RCC 7860 (cell line): ENCODE results near the gene RBM10.
"Not testable (repeated sequence)": the region's sequence is repeated elsewhere in the genome, so short reads cannot be mapped to it uniquely, and the experiment has no call there.

Source experiments
- DNase-seq: peaks from one replicate; pipeline ENCODE4 v3.0.0-alpha.2; 2015; ENCODE audit warnings: low spot score
- FAIRE-seq: peaks from 2 replicates; lab custom pipeline; 2012; peaks lifted over from hg19 to GRCh38; lab: Jason Lieb, UNC

RBM10 gene, protein sequence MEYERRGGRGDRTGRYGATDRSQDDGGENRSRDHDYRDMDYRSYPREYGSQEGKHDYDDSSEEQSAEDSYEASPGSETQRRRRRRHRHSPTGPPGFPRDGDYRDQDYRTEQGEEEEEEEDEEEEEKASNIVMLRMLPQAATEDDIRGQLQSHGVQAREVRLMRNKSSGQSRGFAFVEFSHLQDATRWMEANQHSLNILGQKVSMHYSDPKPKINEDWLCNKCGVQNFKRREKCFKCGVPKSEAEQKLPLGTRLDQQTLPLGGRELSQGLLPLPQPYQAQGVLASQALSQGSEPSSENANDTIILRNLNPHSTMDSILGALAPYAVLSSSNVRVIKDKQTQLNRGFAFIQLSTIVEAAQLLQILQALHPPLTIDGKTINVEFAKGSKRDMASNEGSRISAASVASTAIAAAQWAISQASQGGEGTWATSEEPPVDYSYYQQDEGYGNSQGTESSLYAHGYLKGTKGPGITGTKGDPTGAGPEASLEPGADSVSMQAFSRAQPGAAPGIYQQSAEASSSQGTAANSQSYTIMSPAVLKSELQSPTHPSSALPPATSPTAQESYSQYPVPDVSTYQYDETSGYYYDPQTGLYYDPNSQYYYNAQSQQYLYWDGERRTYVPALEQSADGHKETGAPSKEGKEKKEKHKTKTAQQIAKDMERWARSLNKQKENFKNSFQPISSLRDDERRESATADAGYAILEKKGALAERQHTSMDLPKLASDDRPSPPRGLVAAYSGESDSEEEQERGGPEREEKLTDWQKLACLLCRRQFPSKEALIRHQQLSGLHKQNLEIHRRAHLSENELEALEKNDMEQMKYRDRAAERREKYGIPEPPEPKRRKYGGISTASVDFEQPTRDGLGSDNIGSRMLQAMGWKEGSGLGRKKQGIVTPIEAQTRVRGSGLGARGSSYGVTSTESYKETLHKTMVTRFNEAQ

DNA sequence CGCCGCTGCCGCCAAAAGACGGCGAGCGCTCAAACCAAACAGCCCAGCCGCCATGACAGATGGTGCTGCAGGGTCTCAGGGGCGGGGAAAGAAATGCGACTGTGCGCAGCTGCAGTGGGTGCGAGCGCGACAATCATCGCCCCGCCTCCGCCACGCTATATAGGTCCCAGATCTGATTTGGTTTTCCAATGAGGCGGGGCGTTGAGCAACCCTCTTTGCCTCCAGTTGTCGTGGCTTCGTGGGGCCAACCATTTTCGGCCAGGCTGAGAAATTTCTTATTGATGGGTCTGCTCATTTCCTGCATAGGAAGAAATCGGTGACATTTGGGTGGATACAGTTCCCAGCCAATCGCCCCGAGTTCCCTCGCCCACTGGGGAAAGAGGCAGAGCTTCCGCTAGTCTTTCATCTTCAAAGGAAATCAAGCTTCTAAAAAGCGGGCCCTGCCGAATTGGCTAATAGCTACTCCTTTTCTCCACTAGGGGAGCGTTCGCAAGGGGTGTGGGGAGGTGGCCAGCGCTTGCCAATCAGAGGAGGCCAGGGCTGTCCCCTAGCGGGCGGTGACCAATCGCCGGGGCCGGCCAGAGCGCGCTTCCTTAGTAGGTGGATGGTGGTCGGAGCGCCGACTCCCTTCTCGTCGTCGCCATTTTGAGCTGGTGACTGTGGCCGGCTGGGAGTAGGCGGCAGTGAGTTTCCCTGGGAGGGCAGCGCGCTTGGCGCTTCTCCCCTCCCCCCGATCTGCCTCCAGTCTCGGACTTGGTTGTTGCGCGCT is at the start of gene RBM10, which contains the start of gene NDUFB11:
Gene RBM10 (plus strand): TSS at position 596 of the 769 bp plus-strand sequence. CDS start 2,261 bp downstream, outside the sequence.
Gene NDUFB11 (minus strand): TSS at position 77 of the 769 bp plus-strand sequence. CDS start 23 bp downstream, at position 54.
- FAIRE-seq (peak; percentile 92), DNase-seq (peak; percentile 86)

DNA sequence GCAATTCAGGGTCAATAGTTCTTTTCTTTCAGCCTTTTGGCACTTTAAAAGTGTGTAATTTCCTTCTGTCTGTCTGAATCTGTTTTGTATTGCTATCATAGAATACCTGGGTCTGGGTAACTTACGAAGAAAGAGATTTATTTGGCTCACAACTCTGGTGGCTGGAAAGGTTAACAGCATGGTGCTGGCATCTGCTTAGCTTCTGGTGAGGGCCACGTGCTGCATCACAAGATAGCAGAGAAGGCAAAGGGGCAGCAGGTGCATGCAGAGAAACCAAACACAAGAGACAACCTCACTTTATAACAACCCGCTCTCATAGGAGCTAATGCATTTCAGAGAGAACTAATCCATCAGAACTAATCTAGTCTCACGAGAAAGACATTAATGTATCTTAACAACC is 48.0 kb upstream of the RBM10 start:
- FAIRE-seq (no peak), DNase-seq (no peak)

GRCh38 chrX:47098338-47099094 is 46.5 kb upstream of the RBM10 start:
- no peak for DNase-seq
- no peak for FAIRE-seq

DNA sequence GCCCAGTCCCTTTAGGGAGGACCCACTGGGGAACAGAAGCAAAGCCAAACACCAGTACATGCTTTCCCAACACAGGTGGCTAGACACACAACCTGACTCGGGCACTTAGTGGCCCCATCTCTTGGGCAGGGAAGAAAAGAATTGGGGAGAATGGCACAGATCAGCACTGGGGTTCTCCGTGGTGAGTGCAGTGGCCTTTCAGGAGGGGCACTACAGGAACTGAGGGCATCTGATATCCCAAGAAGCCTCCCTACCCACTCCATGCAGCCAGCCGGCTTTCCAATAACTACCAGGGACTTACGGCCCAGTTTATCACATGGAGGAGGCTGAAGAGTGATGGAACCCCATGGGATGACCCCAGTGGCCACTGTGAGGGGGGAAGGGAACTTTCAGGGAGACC is 43.8 kb upstream of the RBM10 start:
- no peak for DNase-seq
- FAIRE-seq, result no peak

GRCh38 chrX:47110936-47111615 is 33.9 kb upstream of the RBM10 start:
- FAIRE-seq, result not testable (repeated sequence)

DNA sequence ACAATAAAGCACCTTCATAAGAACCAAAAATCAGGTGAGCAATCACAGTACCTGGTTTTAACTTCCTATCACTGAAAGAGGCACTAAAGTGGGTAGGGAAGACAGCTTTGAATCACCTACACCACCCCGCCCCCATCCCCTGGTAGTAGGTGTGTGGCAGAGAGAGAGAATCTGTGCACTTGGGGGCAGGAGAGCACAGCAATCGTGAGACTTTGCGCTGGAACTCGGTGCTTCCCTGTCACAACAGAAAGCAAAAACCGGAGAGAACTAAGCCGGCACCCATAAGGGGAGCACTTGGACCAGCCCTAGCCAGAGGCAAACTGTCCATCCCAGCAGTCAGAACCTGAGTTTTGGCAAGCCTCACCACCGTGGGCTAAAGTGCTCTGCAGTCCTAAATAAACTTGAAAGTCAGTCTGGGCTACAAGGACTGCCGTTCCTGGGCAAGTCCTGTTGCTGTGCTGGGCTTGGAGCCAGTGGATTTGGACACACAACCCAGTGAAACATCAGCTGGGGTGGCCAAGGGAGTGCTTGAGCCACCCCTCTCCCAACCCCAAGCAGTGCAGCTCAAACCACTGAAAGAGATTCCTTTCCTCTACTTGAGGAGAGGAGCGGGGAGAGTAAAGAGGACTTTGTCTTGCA is 32.6 kb upstream of the RBM10 start:
- no peak for FAIRE-seq

More at GRCh38 chrX:47110936-47111615, 33.9 kb upstream of the RBM10 start:
- DNase-seq, result not testable (repeated sequence)

GRCh38 chrX:47116551-47117110 is 28.4 kb upstream of the RBM10 start:
- not testable (repeated sequence) for DNase-seq, FAIRE-seq

More for the DNA sequence above, 32.6 kb upstream of the RBM10 start:
- DNase-seq, result no peak

DNA sequence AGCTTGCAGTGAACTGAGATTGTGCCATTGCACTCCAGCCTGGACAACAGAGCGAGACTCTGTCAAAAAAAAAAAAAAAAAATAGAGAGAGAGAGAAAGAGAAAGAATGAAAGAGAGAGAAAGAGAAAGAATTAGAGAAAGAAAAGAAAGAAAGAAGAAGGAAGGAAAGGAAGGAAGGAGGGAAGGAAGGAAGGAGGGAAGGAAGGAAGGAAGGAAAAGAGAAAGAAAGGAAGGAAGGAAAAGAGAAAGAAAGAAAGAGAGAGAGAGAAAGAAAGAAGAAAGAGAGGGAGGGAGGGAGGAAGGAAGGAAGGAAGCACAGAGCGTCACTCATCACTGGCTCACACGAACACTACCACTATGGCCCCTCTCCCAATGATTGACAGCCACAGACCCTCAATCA is 20.6 kb upstream of the RBM10 start:
- not testable (repeated sequence) for FAIRE-seq, DNase-seq

GRCh38 chrX:47129157-47129898 is 15.7 kb upstream of the RBM10 start:
- DNase-seq, result peak; percentile 85
- peak; percentile 88 for FAIRE-seq

GRCh38 chrX:47129899-47130358 is 15.1 kb upstream of the RBM10 start:
- DNase-seq, result no peak
- FAIRE-seq, result no peak

DNA sequence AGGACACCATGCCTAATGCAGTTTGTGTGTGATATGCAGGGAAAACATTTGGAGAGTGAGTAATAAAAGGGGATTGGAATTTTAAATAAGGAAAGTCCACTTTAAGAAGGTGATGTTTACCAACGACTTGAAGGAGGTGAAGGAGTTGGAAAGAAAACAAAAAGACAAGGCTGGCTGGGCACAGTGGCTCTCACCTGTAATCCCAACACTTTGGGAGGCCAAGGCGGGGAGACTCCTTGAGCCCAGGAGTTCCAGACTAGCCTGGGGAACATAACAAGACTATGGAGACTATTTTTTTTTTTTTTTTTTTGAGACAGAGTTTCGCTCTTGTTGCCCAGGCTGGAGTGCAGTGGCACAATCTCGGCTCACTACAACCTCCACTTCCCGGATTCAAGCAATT is 11.5 kb upstream of the RBM10 start:
- FAIRE-seq, result no peak

DNA sequence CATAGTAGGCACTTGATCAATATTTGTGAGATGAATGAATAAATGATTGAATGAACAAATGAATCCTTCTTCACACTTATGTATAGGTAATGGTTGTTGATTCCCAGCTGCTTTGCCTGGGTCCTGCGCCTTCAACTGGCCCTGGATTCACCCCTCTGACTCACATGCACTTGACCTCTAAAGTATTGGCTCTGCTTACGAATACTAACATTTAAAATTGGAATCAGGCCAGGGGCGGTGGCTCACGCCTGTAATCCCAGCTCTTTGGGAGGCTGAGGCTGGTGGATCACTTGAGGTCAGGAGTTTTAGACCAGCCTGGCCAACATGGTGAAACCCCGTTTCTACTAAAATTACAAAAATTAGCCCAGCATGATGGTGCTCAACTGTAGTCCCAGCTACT is 9.4 kb upstream of the RBM10 start:
- FAIRE-seq, DNase-seq: not testable (repeated sequence)

More for the DNA sequence above, 11.5 kb upstream of the RBM10 start:
- no peak for DNase-seq

GRCh38 chrX:47138171-47138570 is 6.8 kb upstream of the RBM10 start:
- DNase-seq (no peak), FAIRE-seq (no peak)

DNA sequence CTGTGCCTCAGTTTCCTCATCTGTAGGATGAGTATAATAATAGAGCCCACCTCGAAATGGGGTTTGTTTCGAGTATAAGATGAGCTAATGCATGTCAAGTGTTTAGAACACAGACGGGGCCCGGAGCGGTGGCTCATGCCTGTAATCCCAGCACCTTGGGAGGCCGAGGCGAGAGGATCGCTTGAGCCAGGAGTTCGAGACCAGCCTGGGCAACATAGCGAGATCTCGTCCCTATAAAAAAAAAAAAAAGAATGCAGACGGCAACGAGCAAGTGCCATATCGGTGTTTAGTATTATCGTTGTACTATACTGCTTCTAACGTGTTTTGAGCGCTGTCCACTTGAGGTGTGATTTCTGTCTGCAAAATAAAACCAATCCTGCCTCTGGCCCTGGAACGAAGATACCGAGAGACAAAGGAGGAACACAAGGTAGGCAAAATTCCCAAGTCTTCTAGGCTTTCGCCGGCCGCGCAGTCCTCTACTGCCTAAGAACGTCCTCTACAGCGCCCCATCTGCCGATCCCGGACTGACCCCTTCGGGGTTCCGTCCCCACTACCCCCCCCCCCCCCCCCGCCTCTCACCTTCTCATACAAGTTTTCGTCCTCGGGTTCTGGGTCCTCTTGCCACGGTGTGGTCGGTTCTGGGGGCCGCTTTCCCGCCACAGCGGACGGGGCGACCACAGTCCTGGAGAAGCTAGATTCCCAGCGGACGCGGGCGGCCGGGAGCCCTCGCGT is 961 bp upstream of the RBM10 start:
- no peak for FAIRE-seq
- DNase-seq, result no peak

DNA sequence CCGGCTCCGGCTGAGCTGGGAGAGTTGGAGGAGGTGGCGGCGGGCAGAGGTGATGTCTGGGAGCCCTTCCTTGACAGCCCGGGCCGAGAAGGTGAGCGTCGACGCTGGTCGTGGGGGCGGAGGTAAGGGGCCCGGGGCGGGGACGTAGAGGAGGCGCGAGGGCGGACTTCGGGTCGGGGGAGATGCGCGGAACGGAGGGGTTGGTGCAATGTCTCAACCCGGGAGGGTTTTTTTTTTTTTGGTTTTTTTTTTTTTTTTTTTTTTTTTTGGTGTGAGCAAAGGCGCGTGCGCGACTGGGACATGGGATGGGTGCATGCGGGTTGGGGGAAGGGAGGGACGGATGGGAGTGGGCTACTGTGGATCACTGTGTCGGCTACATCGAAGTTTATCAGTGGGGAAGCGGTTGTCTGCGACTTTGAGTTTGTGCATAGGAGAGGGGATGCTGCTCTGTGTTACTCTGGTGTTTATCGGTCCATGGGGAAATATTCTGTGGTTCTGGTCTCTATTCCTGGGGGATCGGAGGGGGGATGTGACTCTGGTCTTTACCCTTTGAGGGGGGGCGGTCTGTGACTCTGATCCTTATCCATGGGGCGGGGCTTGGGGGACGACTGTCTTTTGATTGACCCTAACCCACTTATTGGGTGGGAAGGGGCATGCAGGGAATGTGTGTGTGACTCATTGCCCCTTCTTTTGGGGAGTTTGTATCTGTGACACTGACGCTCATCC is 537 bp downstream of the RBM10 start:
- FAIRE-seq (no peak), DNase-seq (no peak)
